ENCODE data around the gene FOXE3.
A peak's percentile ranks its signal among the peaks of the same experiment; 100 is the strongest.

FOXE3 gene

DNA sequence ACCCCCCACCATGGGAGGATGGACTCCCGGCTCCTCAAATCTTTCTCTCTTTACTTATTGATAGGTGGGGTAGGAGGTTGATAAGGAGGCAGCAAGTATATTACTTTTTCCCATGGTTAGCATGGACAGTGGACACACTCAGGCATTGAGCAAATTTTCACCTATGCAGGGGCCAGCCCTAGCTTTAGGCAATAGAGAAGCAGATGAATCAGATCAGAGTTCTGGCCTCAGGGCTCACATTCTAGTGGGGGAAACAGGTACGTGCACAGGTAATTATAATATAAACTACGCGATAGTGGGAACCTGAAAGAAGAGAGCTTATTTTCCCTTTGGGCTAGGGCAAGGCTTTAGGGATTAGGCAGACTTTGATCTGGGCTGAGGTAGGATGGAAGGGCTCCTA lies 13.5 kb upstream of the FOXE3 start:
- Histone ChIP-seq H3K18ac (ENCODE audit: low read length) (no peak overlapping the region), H2BK12ac (ENCODE audit: low read length) (no peak overlapping the region)

DNA sequence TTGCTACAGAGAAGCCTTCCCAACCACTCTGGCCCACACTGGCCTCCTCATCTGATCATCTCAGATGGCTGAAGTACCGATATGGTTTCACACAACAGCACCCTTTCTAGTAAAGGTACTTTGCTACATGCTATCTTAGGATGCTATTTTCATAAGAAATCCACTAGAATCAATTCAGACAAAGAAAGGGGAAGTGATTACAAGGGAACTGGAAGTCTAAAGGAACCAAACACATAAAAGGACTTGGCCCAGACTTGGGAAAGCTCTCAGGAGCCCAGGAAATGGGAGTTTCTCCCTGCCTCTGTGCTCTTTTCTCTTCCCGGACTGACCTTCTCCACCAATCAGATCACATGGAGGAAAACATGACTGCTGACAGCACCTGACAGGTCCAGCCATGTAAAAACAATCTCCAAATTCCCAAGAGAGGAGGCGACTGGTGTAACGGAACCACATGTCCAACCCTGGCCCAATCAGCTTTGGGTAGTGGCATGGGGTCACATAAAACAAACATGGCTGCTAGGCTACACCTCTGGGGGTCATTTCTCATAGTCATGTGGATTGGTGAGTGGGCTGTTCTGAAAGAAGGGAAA lies 12.7 kb upstream of the FOXE3 start:
- H2BK5ac ChIP-seq (ENCODE audit: low read depth, low read length, poor library complexity), result no peak overlapping the region
- H4K8ac ChIP-seq (ENCODE audit: low read depth, low read length), result no peak overlapping the region
- H3K9me3 ChIP-seq (ENCODE audit: insufficient read depth, low read depth, low read length), result no peaks in the 10 kb centered on the region
- H3K14ac ChIP-seq (ENCODE audit: low read length), result no peak overlapping the region
- no peaks in the 10 kb centered on the region for H3K79me2 ChIP-seq (ENCODE audit: control insufficient read depth, insufficient read depth, low read length, poor library complexity)
- no CpG with 5 or more reads among the region's 4 CpGs for WGBS (ENCODE audit: extremely low coverage, insufficient coverage, insufficient read length)
- no peak for DNase-seq
- H2AK5ac ChIP-seq (ENCODE audit: low read length), result peak overlapping the region; percentile 26
- H2BK120ac ChIP-seq (ENCODE audit: insufficient read depth, low read length, poor library complexity), result no peak overlapping the region
- no peak overlapping the region for H3K23ac ChIP-seq (ENCODE audit: low read length)
- H3K27ac ChIP-seq (ENCODE audit: low read depth, low read length), result no peak overlapping the region
- H3K27me3 ChIP-seq (ENCODE audit: insufficient read depth, low read length), result no peaks in the 10 kb centered on the region
- no peak overlapping the region for H3K18ac ChIP-seq (ENCODE audit: low read length)
- no peak overlapping the region for H2AFZ ChIP-seq (ENCODE audit: insufficient read depth, low read length, poor library complexity)
- H3K9ac ChIP-seq (ENCODE audit: low read length), result no peak overlapping the region
- H4K91ac ChIP-seq (ENCODE audit: low read depth, low read length), result no peak overlapping the region
- H3K4ac ChIP-seq (ENCODE audit: low read depth, low read length), result no peak overlapping the region
- peaks cover 6% of the 10 kb centered on the region in 2 experiments for H3K4me1 ChIP-seq (ENCODE audit: control insufficient read depth in 1 of 2, insufficient read depth in 2 of 2, low read length in 2 of 2)
- no peaks in the 10 kb centered on the region for H3K79me1 ChIP-seq (ENCODE audit: low read length)
- no peak overlapping the region for H4K12ac ChIP-seq (ENCODE audit: low read depth, low read length)
- H3K4me3 ChIP-seq (ENCODE audit: low read depth, low read length), result no peak overlapping the region
- H3K4me2 ChIP-seq (ENCODE audit: low read length), result no peak overlapping the region
- no peaks in the 10 kb centered on the region for H3K36me3 ChIP-seq (ENCODE audit: control insufficient read depth in 1 of 2, insufficient read depth in 2 of 2, low read length in 2 of 2)
- no peak overlapping the region for H2BK12ac ChIP-seq (ENCODE audit: low read length)

More for the DNA sequence above, 13.5 kb upstream of the FOXE3 start:
- H3K4me3 ChIP-seq (ENCODE audit: low read depth, low read length), result no peak overlapping the region
- no peaks in the 10 kb centered on the region for H3K79me2 ChIP-seq (ENCODE audit: control insufficient read depth, insufficient read depth, low read length, poor library complexity)
- no peak overlapping the region for H3K27ac ChIP-seq (ENCODE audit: low read depth, low read length)
- H3K4me1 ChIP-seq (ENCODE audit: control insufficient read depth in 1 of 2, insufficient read depth in 2 of 2, low read length in 2 of 2), result no peaks in the 10 kb centered on the region
- no peak overlapping the region for H4K8ac ChIP-seq (ENCODE audit: low read depth, low read length)
- no peaks in the 10 kb centered on the region for H3K79me1 ChIP-seq (ENCODE audit: low read length)
- H4K12ac ChIP-seq (ENCODE audit: low read depth, low read length), result no peak overlapping the region
- H2BK120ac ChIP-seq (ENCODE audit: insufficient read depth, low read length, poor library complexity), result no peak overlapping the region
- no peak overlapping the region for H2AFZ ChIP-seq (ENCODE audit: insufficient read depth, low read length, poor library complexity)
- H3K4me2 ChIP-seq (ENCODE audit: low read length), result no peak overlapping the region
- no peak overlapping the region for H3K4ac ChIP-seq (ENCODE audit: low read depth, low read length)
- no peak overlapping the region for H3K14ac ChIP-seq (ENCODE audit: low read length)
- no peak overlapping the region for H4K91ac ChIP-seq (ENCODE audit: low read depth, low read length)
- H3K36me3 ChIP-seq (ENCODE audit: control insufficient read depth in 1 of 2, insufficient read depth in 2 of 2, low read length in 2 of 2), result no peaks in the 10 kb centered on the region
- no peak overlapping the region for H3K23ac ChIP-seq (ENCODE audit: low read length)
- H2BK5ac ChIP-seq (ENCODE audit: low read depth, low read length, poor library complexity), result no peak overlapping the region
- no peaks in the 10 kb centered on the region for H3K9me3 ChIP-seq (ENCODE audit: insufficient read depth, low read depth, low read length)
- no peaks in the 10 kb centered on the region for H3K27me3 ChIP-seq (ENCODE audit: insufficient read depth, low read length)
- H2AK5ac ChIP-seq (ENCODE audit: low read length), result no peak overlapping the region
- DNase-seq, result peak; percentile 78 to 85
- H3K9ac ChIP-seq (ENCODE audit: low read length), result no peak overlapping the region
- no CpG with 5 or more reads among the region's 4 CpGs for WGBS (ENCODE audit: extremely low coverage, insufficient coverage, insufficient read length)

DNA sequence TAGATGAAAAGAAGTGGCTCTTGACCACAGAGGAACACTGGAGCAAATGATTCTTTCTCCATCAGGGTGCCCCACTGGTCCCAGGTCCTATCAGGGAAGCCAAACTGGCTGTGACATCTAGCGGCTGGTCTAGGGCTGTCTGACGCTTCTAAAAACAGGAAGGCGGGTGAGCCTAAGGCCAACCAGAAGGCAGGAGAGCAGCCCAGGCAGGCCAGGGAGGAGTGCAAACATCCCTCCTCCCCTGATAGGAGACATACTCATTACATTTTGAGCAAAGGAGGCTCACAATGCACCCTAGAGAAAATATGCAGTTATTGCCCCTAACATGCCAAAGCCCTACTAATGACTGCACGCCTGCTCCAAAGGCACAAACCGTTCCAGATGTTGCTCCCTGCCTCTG lies 10.4 kb upstream of the FOXE3 start:
- Histone ChIP-seq H2BK5ac (ENCODE audit: low read depth, low read length, poor library complexity) (no peak overlapping the region), H3K79me1 (ENCODE audit: low read length) (peaks cover 9% of the 10 kb centered on the region), H2AK5ac (ENCODE audit: low read length) (no peak overlapping the region), H3K4me3 (ENCODE audit: low read depth, low read length) (no peak overlapping the region), H3K9ac (ENCODE audit: low read length) (no peak overlapping the region), H3K23ac (ENCODE audit: low read length) (no peak overlapping the region), H3K4me2 (ENCODE audit: low read length) (no peak overlapping the region), H3K4ac (ENCODE audit: low read depth, low read length) (no peak overlapping the region), H3K18ac (ENCODE audit: low read length) (no peak overlapping the region), H3K14ac (ENCODE audit: low read length) (no peak overlapping the region), H4K91ac (ENCODE audit: low read depth, low read length) (no peak overlapping the region), H4K8ac (ENCODE audit: low read depth, low read length) (no peak overlapping the region), H2AFZ (ENCODE audit: insufficient read depth, low read length, poor library complexity) (no peak overlapping the region), H3K27ac (ENCODE audit: low read depth, low read length) (no peak overlapping the region), H3K27me3 (ENCODE audit: insufficient read depth, low read length) (no peaks in the 10 kb centered on the region), H4K12ac (ENCODE audit: low read depth, low read length) (no peak overlapping the region), H3K36me3 (ENCODE audit: control insufficient read depth in 1 of 2, insufficient read depth in 2 of 2, low read length in 2 of 2) (no peaks in the 10 kb centered on the region), H3K79me2 (ENCODE audit: control insufficient read depth, insufficient read depth, low read length, poor library complexity) (no peaks in the 10 kb centered on the region), H2BK120ac (ENCODE audit: insufficient read depth, low read length, poor library complexity) (no peak overlapping the region), H3K9me3 (ENCODE audit: insufficient read depth, low read depth, low read length) (no peaks in the 10 kb centered on the region), H2BK12ac (ENCODE audit: low read length) (no peak overlapping the region), H3K4me1 (ENCODE audit: control insufficient read depth in 1 of 2, insufficient read depth in 2 of 2, low read length in 2 of 2) (peaks cover 20 to 24% of the 10 kb centered on the region in 2 experiments)
- WGBS (ENCODE audit: extremely low coverage, insufficient coverage, insufficient read length), result no CpG with 5 or more reads among the region's 5 CpGs
- DNase-seq, result no peak

GRCh38 chr1:47406966-47407365 lies 9.1 kb upstream of the FOXE3 start:
- Histone ChIP-seq H3K4me3 (ENCODE audit: low read depth, low read length) (no peak overlapping the region), H2BK5ac (ENCODE audit: low read depth, low read length, poor library complexity) (no peak overlapping the region), H2BK12ac (ENCODE audit: low read length) (no peak overlapping the region), H4K8ac (ENCODE audit: low read depth, low read length) (no peak overlapping the region), H3K14ac (ENCODE audit: low read length) (no peak overlapping the region), H2AK5ac (ENCODE audit: low read length) (no peak overlapping the region), H3K27ac (ENCODE audit: low read depth, low read length) (no peak overlapping the region), H3K79me2 (ENCODE audit: control insufficient read depth, insufficient read depth, low read length, poor library complexity) (no peaks in the 10 kb centered on the region), H3K23ac (ENCODE audit: low read length) (no peak overlapping the region), H3K79me1 (ENCODE audit: low read length) (peaks cover 12% of the 10 kb centered on the region), H3K9me3 (ENCODE audit: insufficient read depth, low read depth, low read length) (no peaks in the 10 kb centered on the region), H2BK120ac (ENCODE audit: insufficient read depth, low read length, poor library complexity) (no peak overlapping the region), H4K91ac (ENCODE audit: low read depth, low read length) (no peak overlapping the region), H3K4me2 (ENCODE audit: low read length) (no peak overlapping the region), H3K9ac (ENCODE audit: low read length) (no peak overlapping the region), H3K36me3 (ENCODE audit: control insufficient read depth in 1 of 2, insufficient read depth in 2 of 2, low read length in 2 of 2) (no peaks in the 10 kb centered on the region), H2AFZ (ENCODE audit: insufficient read depth, low read length, poor library complexity) (no peak overlapping the region), H3K4ac (ENCODE audit: low read depth, low read length) (no peak overlapping the region), H3K27me3 (ENCODE audit: insufficient read depth, low read length) (no peaks in the 10 kb centered on the region), H3K4me1 (ENCODE audit: control insufficient read depth in 1 of 2, insufficient read depth in 2 of 2, low read length in 2 of 2) (peaks cover 29 to 37% of the 10 kb centered on the region in 2 experiments), H4K12ac (ENCODE audit: low read depth, low read length) (no peak overlapping the region), H3K18ac (ENCODE audit: low read length) (no peak overlapping the region)
- WGBS (ENCODE audit: extremely low coverage, insufficient coverage, insufficient read length), result no CpG with 5 or more reads among the region's 5 CpGs
- no peak for DNase-seq

All from trophoblast cell (in vitro differentiated cells and primary cell).